SK-N-MC (cell line): ENCODE data around the gene DLG2.
A peak's percentile ranks its signal among the peaks of the same experiment; 100 is the strongest.
"Not testable (repeated sequence)": the region's sequence is repeated elsewhere in the genome, so short reads cannot be mapped to it uniquely, and the experiment has no call there.

Experiments used
- DNase-seq: peaks from one replicate; pipeline ENCODE4 v3.0.0-alpha.2; 2011; ENCODE audit warnings: low read depth, low spot score
- H3K27ac ChIP-seq: fragments of 200-600 bp; sonication (generic); 2 replicates; pipeline ENCODE4 v1.5.1; 2016; ENCODE audit warnings: mixed run types
- H3K36me3 ChIP-seq: fragments of 200-600 bp; sonication (generic); 2 replicates; pipeline ENCODE4 v1.6.1; 2017; ENCODE audit warnings: antibody characterized with exemption, low read length, mixed read lengths; ENCODE audit not compliant: insufficient read depth
- H3K4me3 ChIP-seq: fragments of 200-600 bp; sonication (generic); 2 replicates; pipeline ENCODE4 v1.5.1; 2016
- H3K9ac ChIP-seq: fragments of 200-600 bp; sonication (generic); 2 replicates; pipeline ENCODE4 v1.8.0; 2017; ENCODE audit warnings: mixed run types, mixed read lengths; ENCODE audit not compliant: insufficient read length
- H3K9me3 ChIP-seq: fragments of 200-600 bp; sonication (generic); 2 replicates; pipeline ENCODE4 v1.6.1; 2017; ENCODE audit warnings: low read depth, mild to moderate bottlenecking, antibody characterized with exemption, low read length, moderate library complexity, mixed read lengths
- EZH2 ChIP-seq: fragments of 200-600 bp; sonication (generic); IDR thresholded peaks from one replicate; pipeline ENCODE4 v1.6.1; 2017; ENCODE audit warnings: antibody characterized with exemption
- FOXP2 ChIP-seq: optimal IDR thresholded peaks from 2 replicates; pipeline ENCODE3; 2011; ENCODE audit warnings: mild to moderate bottlenecking, moderate library complexity; ENCODE audit not compliant: insufficient read depth; ENCODE audit errors: extremely low read length, control extremely low read depth
- POLR2AphosphoS5 ChIP-seq: IDR thresholded peaks from 2 replicates; pipeline ENCODE4 v1.6.1; 2012; ENCODE audit warnings: mild to moderate bottlenecking, low read depth, low read length, borderline replicate concordance

The DLG2 gene

DNA sequence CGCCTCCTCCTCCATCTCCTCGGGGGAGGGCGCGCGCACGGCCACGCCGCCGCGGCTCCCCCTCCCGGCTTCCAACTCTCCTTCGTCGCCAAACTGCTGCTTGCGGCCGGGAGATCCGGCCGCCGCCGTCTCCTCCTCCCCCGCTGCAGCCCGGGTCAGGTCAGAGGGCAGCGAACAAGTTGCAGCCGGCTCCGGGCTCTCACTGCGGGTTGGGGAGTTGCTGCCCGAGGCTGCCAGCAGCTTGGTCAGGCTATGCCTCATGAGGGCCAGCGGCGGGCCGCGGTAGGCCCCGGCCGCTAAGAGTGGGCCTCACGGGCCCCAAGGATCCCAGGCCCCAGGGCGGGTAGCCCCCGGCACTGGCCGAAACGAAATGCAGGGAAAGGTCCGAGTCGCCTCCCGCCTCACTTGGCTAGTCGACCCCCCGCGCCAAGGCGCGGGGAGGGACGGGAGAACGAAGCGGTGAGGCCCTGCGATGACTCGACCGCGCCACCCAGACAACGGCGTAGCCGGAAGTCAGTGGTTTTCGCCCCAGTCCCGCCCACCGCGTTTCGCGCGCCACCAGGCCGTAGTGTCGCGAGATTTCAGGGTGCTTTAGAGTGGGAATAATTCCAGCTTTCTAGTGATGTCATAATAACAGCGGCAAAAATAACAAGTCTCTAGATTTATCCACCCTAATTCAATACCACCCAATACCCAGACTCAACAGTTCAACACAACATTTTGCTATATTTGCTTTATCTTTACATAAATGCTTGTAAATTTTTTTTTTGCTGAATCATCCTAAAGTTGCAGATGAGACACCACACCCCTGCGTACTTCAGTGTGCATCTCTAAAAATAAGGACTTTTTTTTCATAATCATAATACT is 37.7 kb upstream of the DLG2 start, which contains the start of gene CREBZF:
TSS of gene CREBZF (minus strand) at position 515 of the 867 bp plus-strand sequence. CDS start at position 261, 254 bp downstream.
- no peaks in the 10 kb centered on the region for H3K9me3 ChIP-seq
- H3K27ac ChIP-seq, result peak within 1 kb of the TSS; percentile 87
- H3K4me3 ChIP-seq, result peak within 1 kb of the TSS; percentile 84
- TF ChIP-seq POLR2AphosphoS5 (peak; percentile 98), FOXP2 (no peak), EZH2 (no peak)
- DNase-seq, result peak; percentile 82
- peaks cover 43% of the 10 kb centered on the region for H3K36me3 ChIP-seq
- peak within 1 kb of the TSS; percentile 99 for H3K9ac ChIP-seq

DNA sequence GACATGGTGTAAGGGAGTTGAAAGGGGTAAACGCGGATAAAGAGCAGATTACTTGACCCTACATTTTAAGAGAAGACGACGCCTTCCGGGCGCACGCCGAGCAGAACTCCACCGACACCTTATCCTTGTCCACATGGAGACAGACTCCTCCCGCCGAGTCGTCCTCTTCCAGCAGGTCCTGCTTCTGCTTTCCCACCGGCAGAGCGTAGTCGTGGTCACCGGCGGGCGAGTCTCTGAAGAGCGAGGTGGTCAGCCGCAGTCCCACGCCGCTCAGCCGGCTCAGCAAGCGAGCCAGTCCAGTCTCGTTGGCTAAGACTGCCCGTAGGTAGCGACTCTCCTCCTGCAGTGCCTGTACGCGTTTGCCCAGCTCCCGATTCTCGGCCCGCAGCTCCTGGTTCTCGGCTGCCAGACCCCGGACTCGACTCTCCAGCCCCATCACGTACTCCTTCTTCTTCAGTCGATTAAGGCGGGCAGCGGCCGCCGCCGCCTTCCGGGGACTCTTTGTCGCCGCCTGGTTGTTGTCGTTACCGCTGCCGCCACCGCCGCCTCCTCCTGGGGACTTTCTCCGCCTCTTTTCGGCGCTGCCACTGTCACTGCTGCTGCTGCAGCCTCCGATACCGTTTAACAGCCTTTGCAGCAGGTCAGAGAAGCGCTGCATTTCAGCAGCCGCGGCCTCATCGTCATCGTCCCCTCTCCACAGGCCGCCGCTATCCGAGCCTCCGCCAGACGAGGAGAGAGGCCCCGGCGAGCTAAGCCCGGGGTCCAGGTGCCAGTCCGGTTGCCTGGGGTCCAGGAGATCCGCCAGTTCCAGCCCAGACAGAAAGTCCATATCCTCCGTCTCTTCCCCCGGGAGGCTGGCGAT is 36.8 kb upstream of the DLG2 start:
- Histone ChIP-seq H3K36me3 (peaks cover 51% of the 10 kb centered on the region), H3K9me3 (no peaks in the 10 kb centered on the region), H3K9ac (peak overlapping the region; percentile 99), H3K27ac (peak overlapping the region; percentile 87; the same call in 1 of the 2 replicates), H3K4me3 (peak overlapping the region; percentile 84)
- no peak for DNase-seq
- TF ChIP-seq FOXP2 (peak; percentile 22), EZH2 (no peak), POLR2AphosphoS5 (no peak)

DNA sequence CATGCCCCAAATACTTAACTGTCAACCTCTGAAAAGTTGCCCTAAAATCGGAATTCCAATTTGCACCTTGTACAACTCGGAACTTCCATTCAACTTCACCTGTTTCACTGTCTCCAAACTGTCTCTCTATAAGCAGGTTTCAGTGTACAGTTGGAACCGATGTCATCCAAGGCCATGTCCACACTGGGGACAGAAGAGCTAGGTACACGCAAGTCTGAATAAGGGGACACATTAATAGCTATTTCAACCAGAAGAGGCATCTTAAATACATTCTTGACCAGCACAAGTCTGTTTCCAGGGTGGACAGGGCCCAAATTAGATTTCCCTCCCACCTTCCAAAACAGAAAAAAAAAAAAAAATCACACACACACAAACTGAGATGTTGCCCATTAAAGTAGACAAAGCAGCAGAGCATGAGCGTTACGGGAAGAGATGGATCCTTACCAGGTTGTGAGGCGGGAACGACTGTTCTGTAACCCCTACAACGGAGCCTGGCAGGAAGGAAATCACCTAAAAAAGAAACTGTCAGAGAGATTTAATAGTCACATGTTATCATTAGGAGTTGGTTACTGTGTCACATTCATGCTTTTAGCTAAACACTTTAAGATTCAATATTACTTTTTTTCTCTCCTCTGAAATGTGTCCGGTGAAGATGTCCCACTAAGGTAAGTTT is 36.1 kb upstream of the DLG2 start:
- Histone ChIP-seq H3K4me3 (peak overlapping the region; percentile 84), H3K9me3 (no peaks in the 10 kb centered on the region), H3K9ac (peak overlapping the region; percentile 99), H3K36me3 (peaks cover 59% of the 10 kb centered on the region), H3K27ac (no peak overlapping the region)
- DNase-seq, result no peak
- TF ChIP-seq EZH2 (no peak), FOXP2 (no peak), POLR2AphosphoS5 (no peak)

DNA sequence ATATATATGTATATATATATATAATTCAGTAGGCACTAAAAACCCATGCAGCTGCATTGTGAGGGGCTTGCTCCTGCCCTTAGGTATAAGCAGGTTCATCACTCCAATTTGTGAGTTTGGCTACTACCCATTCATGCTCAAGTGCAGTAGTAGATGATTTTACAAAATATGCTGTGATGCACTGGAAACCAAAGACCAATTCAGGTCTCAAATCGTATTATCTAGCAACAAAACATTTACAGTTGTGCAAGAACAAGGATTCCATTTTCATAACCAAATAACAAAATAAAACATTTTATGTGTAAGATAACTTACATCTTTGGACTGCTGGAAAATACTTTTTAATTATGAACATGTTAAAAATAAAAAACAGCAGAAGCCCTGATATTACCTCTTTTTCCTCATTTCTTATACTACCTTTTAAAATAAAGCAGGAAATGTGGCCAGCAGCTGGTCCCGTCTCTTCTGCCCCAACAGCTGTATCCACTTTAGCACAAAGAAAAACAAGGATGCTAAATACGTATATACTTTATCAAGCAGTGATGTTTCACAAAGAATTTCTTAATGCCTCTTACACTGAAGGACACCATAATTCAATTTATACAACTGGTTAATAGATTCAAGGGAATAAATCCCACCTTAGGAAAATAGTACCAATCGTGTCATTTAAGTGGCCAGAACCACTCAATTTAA is 35.0 kb upstream of the DLG2 start:
- H3K9me3 ChIP-seq, result no peaks in the 10 kb centered on the region
- DNase-seq, result no peak
- H3K27ac ChIP-seq, result no peak overlapping the region
- peak overlapping the region; percentile 99 for H3K9ac ChIP-seq
- TF ChIP-seq POLR2AphosphoS5, result no peak
- no peak for TF ChIP-seq FOXP2
- no peak for TF ChIP-seq EZH2
- H3K36me3 ChIP-seq, result peaks cover 70% of the 10 kb centered on the region
- H3K4me3 ChIP-seq, result peak overlapping the region; percentile 84

DNA sequence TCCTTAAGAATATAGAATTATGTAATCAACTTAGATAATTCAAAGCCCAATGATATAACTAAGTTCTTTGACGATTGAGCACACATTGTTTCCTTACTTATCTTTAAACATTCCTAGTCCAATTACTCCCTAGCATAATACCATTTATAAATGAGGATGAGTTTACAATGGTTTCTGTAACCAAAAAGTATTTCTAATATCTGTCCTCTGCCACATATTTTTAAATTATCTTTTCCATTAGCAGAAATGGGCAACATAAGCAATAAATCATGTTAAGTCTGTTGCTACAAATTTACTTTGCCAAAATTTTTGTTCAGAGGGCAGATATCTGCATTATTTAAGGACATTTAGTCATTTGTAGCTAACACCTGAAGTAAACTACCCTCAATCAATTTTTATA is 31.0 kb upstream of the DLG2 start:
- TF ChIP-seq POLR2AphosphoS5 (no peak), FOXP2 (no peak), EZH2 (no peak)
- Histone ChIP-seq H3K4me3 (no peak overlapping the region), H3K9ac (peak overlapping the region; percentile 39), H3K9me3 (no peaks in the 10 kb centered on the region), H3K36me3 (peaks cover 85% of the 10 kb centered on the region), H3K27ac (no peak overlapping the region)
- no peak for DNase-seq

DNA sequence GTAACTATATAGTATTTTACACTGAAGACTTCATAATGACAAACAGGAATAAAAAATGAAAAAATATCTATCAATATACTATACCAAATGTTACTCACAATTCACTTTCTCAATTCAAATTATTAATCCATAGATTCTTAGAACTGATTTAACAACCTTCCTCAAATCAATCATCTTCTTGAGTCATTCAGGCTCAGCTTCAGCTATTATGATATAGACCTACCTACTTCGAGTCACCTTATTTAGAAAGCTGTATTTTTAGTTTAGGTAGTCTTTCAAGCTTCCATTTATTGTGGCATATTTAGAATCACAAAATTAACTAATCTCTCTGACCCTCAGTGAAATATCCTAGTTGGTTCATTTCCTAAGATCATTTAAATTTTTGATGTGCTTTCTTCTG is 29.6 kb upstream of the DLG2 start:
- no peak overlapping the region for H3K4me3 ChIP-seq
- H3K9me3 ChIP-seq, result no peaks in the 10 kb centered on the region
- H3K9ac ChIP-seq, result no peak overlapping the region
- H3K36me3 ChIP-seq, result peaks cover 73% of the 10 kb centered on the region
- H3K27ac ChIP-seq, result no peak overlapping the region
- DNase-seq, result no peak
- TF ChIP-seq POLR2AphosphoS5, result no peak
- TF ChIP-seq EZH2, result no peak
- TF ChIP-seq FOXP2, result no peak

DNA sequence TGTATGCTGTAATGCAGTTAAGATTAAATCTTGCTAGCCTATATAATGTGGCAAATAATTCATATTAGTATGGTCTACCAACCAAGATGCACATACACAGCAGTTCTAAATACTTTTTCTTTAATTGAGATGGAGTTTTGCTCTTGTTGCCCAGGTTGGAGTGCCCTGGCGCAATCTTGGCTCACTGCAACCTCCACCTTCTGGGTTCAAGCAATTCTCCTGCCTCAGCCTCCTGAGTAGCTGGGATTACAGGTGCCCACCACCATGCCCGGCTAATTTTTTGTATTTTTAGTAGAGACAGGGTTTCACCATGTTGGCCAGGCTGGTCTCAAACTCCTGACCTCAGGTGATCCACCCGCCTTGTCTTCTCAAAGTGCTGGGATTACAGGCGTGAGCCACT is 27.2 kb upstream of the DLG2 start:
- not testable (repeated sequence) for H3K27ac ChIP-seq, H3K9me3 ChIP-seq, H3K4me3 ChIP-seq, DNase-seq, H3K9ac ChIP-seq
- H3K36me3 ChIP-seq, result peaks cover 60% of the 10 kb centered on the region
